Activated CD4-positive, alpha-beta T cell treated with anti-CD3 and anti-CD28 coated beads, Interleukin-2, amount 50 U/mL, for 1 hour (primary cell): ENCODE results near the gene CCND2.
"Not testable (repeated sequence)": the region's sequence is repeated elsewhere in the genome, so short reads cannot be mapped to it uniquely, and the experiment has no call there.

Experiments
- DNase-seq: peaks from one replicate; pipeline ENCODE4 v3.0.0-alpha.2; 2020

Gene CCND2

GRCh38 chr12:4273652-4274395, at the start of gene CCND2:
CCND2 (plus strand) TSS chr12:4273762; CDS start chr12:4274041, 279 bp downstream.
- DNase-seq, result peak; percentile 67

- DNase-seq, result no peak
Measured at GRCh38 chr12:4224206-4224889, 49.2 kb upstream of the CCND2 start.

- no peak for DNase-seq
Measured at GRCh38 chr12:4225571-4225970, 48.0 kb upstream of the CCND2 start.

- DNase-seq, result no peak
Measured at GRCh38 chr12:4227046-4227445, 46.5 kb upstream of the CCND2 start.

GRCh38 chr12:4228122-4228580, 45.4 kb upstream of the CCND2 start:
- DNase-seq, result no peak

GRCh38 chr12:4230526-4230925, 43.0 kb upstream of the CCND2 start:
- no peak for DNase-seq

GRCh38 chr12:4238577-4238976, 35.0 kb upstream of the CCND2 start:
- DNase-seq, result no peak

GRCh38 chr12:4239746-4240145, 33.8 kb upstream of the CCND2 start:
- no peak for DNase-seq

GRCh38 chr12:4240161-4240783, 33.3 kb upstream of the CCND2 start:
- DNase-seq, result no peak

- no peak for DNase-seq
Measured at GRCh38 chr12:4240981-4241380, 32.6 kb upstream of the CCND2 start.

GRCh38 chr12:4241592-4241991, 32.0 kb upstream of the CCND2 start:
- no peak for DNase-seq

- no peak for DNase-seq
Measured at GRCh38 chr12:4242595-4242994, 31.0 kb upstream of the CCND2 start.

GRCh38 chr12:4243091-4243490, 30.5 kb upstream of the CCND2 start:
- DNase-seq, result no peak

GRCh38 chr12:4243491-4244100, 30.0 kb upstream of the CCND2 start:
- DNase-seq, result not testable (repeated sequence)

- DNase-seq, result no peak
Measured at GRCh38 chr12:4244868-4245267, 28.7 kb upstream of the CCND2 start.

- DNase-seq, result no peak
Measured at GRCh38 chr12:4245446-4245845, 28.1 kb upstream of the CCND2 start.

GRCh38 chr12:4246116-4246515, 27.4 kb upstream of the CCND2 start:
- no peak for DNase-seq

GRCh38 chr12:4250691-4251090, 22.9 kb upstream of the CCND2 start:
- DNase-seq, result no peak

GRCh38 chr12:4251216-4251891, 22.2 kb upstream of the CCND2 start:
- no peak for DNase-seq

- no peak for DNase-seq
Measured at GRCh38 chr12:4251967-4252366, 21.6 kb upstream of the CCND2 start.

GRCh38 chr12:4252601-4253000, 21.0 kb upstream of the CCND2 start:
- DNase-seq, result no peak

- DNase-seq, result no peak
Measured at GRCh38 chr12:4256043-4256826, 17.3 kb upstream of the CCND2 start.
